Retinal pigment epithelial cell (primary cell): Measurements from ENCODE around the gene TNRC6C.
"Not testable (repeated sequence)": the region's sequence is repeated elsewhere in the genome, so short reads cannot be mapped to it uniquely, and the experiment has no call there.

ENCODE experiments used
- DNase-seq: peaks from one replicate; pipeline ENCODE4 v3.0.0-alpha.2; 2010; ENCODE audit warnings: low read depth
- H3K4me3 ChIP-seq: 2 replicates; pipeline ENCODE4 v1.5.1; 2011; ENCODE audit warnings: mild to moderate bottlenecking, low read length, control low read depth, moderate library complexity
- CTCF ChIP-seq: conservative IDR thresholded peaks from 2 replicates; pipeline ENCODE4 v1.5.1; 2011; ENCODE audit warnings: low read depth, low read length, control low read depth, inconsistent platforms

Gene TNRC6C

GRCh38 chr17:77930780-77931768, 27.4 kb upstream of the TNRC6C start:
- DNase-seq: no peak
- no peak for TF ChIP-seq CTCF
- no peak overlapping the region for H3K4me3 ChIP-seq

GRCh38 chr17:77933777-77934398, 24.6 kb upstream of the TNRC6C start:
- DNase-seq: no peak
- no peak overlapping the region for H3K4me3 ChIP-seq
- no peak for TF ChIP-seq CTCF

GRCh38 chr17:77935121-77935571, 23.4 kb upstream of the TNRC6C start:
- DNase-seq: no peak
- TF ChIP-seq CTCF: no peak
- H3K4me3 ChIP-seq: no peak overlapping the region

- not testable (repeated sequence) for H3K4me3 ChIP-seq, DNase-seq
These were observed 22.8 kb upstream of the TNRC6C start for GRCh38 chr17:77935744-77936143.

- H3K4me3 ChIP-seq: no peak overlapping the region
- no peak for DNase-seq
- no peak for TF ChIP-seq CTCF
These were observed 21.6 kb upstream of the TNRC6C start for GRCh38 chr17:77936881-77937280.

- no peak for TF ChIP-seq CTCF
- H3K4me3 ChIP-seq: no peak overlapping the region
- no peak for DNase-seq
These were observed 17.5 kb upstream of the TNRC6C start for GRCh38 chr17:77941004-77941403.

- no peak for DNase-seq
These were observed 16.2 kb upstream of the TNRC6C start for GRCh38 chr17:77942112-77942988.

More at GRCh38 chr17:77942112-77942988, 16.2 kb upstream of the TNRC6C start:
- TF ChIP-seq CTCF: no peak
- no peak overlapping the region for H3K4me3 ChIP-seq
